HCT116 (cell line): Measurements from ENCODE around the gene CYP24A1. TPM values are rescaled to one million over a fixed set of nuclear protein-coding genes. Genes with fewer than 3 reads are reported as not detected.

Experiments
- ATAC-seq: fragments of 200-7000 bp; cut with Tn5 transposase; 2 replicates; pipeline ENCODE4 v1.9.1; 2020; ENCODE audit warnings: mild to moderate bottlenecking, moderate library complexity
- BruUV-seq: library from RNA; stranded (reverse); fragments of 400-500 nt; replicated peaks from 2 replicates; lab custom pipeline; 2021; lab: Mats Ljungman, UMichigan
- CTCF ChIA-PET: fragments of 300-600 bp; sonication (Branson Sonifier 250); formaldehyde crosslinking; loops from one replicate; lab custom pipeline; 2021; ENCODE audit warnings: antibody characterized with exemption; lab: Charles Lee
- POLR2A ChIA-PET: fragments of 300-600, 350-600 bp; sonication (Branson Sonifier 250); formaldehyde crosslinking; loops from one replicate; lab custom pipeline; 2021; ENCODE audit warnings: antibody characterized with exemption; lab: Charles Lee
- RAD21 ChIA-PET, 2 experiments: fragments of 300-600 bp; sonication (Branson Sonifier 250); formaldehyde crosslinking; loops; one replicate each; lab custom pipeline; 2023; ENCODE audit warnings: low total read pairs in 2 of 2; ENCODE audit not compliant: uncharacterized antibody in 2 of 2, unreplicated experiment in 2 of 2, low non-redundant PET in 1 of 2; lab: Charles Lee
- DNase-seq: peaks from one replicate; pipeline ENCODE4 v3.0.0-alpha.2; 2010; ENCODE audit warnings: low read depth, low spot score
- H2AFZ ChIP-seq: fragments of 200-600 bp; shearing (Covaris generic), sonication (generic); 2 replicates; pipeline ENCODE4 v1.6.1; 2017; ENCODE audit warnings: low read depth, mixed run types, mixed read lengths, antibody characterized with exemption, low read length; ENCODE audit not compliant: poor library complexity, severe bottlenecking
- H3K27ac ChIP-seq: 2 replicates; pipeline ENCODE4 v1.5.1; 2012; ENCODE audit warnings: low read depth, low read length
- H3K27me3 ChIP-seq: fragments of 200-600 bp; sonication (generic); 2 replicates; pipeline ENCODE4 v1.6.1; 2016; ENCODE audit warnings: mixed run types, low read length, mixed read lengths; ENCODE audit not compliant: insufficient read depth
- H3K36me3 ChIP-seq, 2 experiments: fragments of 200-500 bp in 1 of 2; fragments of 200-600 bp in 1 of 2; sonication (Bioruptor generic) in 1 of 2; sonication (generic) in 1 of 2; 2 replicates each; pipeline versions ENCODE4 v1.5.1 to v1.6.1; 2014 to 2016; ENCODE audit warnings: low read length in 2 of 2, inconsistent platforms in 1 of 2, mixed read lengths in 1 of 2, mixed run types in 1 of 2; ENCODE audit not compliant: insufficient read depth in 2 of 2, control insufficient read depth in 1 of 2
- H3K4me1 ChIP-seq, 2 experiments: fragments of 200-600 bp in 1 of 2; sonication (generic) in 1 of 2; 2 replicates each; pipeline versions ENCODE4 v1.5.1 to v1.6.1; 2012 to 2017; ENCODE audit warnings: low read length in 2 of 2, inconsistent platforms in 1 of 2, mild to moderate bottlenecking in 1 of 2, mixed read lengths in 1 of 2, mixed run types in 1 of 2, moderate library complexity in 1 of 2; ENCODE audit not compliant: insufficient read depth in 2 of 2, control insufficient read depth in 1 of 2
- H3K4me2 ChIP-seq: fragments of 200-600 bp; sonication (generic); 2 replicates; pipeline ENCODE4 v1.6.1; 2017; ENCODE audit warnings: mixed run types, low read length, mixed read lengths
- H3K4me3 ChIP-seq, 2 experiments: fragments of 200-600 bp in 1 of 2; sonication (generic) in 1 of 2; replicated peaks in 1 of 2; 2 replicates each; pipeline ENCODE4 v1.5.1; 2011 to 2016; ENCODE audit warnings: low read length in 2 of 2, control low read depth in 1 of 2, low read depth in 1 of 2, mild to moderate bottlenecking in 1 of 2, mixed read lengths in 1 of 2, mixed run types in 1 of 2
- H3K79me2 ChIP-seq: fragments of 200-600 bp; sonication (generic); 2 replicates; pipeline ENCODE4 v1.6.1; 2017; ENCODE audit warnings: mild to moderate bottlenecking, mixed run types, low read length, moderate library complexity, mixed read lengths; ENCODE audit not compliant: insufficient read depth
- H3K9ac ChIP-seq: fragments of 200-600 bp; sonication (generic); 2 replicates; pipeline ENCODE4 v1.6.1; 2016; ENCODE audit warnings: low read length, mixed read lengths
- H3K9me2 ChIP-seq: fragments of 200-600 bp; sonication (generic), shearing (Covaris generic); 2 replicates; pipeline ENCODE4 v1.6.1; 2017; ENCODE audit warnings: mixed run types, mild to moderate bottlenecking, moderate library complexity; ENCODE audit not compliant: insufficient read depth
- H3K9me3 ChIP-seq, 2 experiments: fragments of 200-500 bp in 1 of 2; fragments of 200-600 bp in 1 of 2; sonication (Bioruptor generic) in 1 of 2; sonication (generic) in 1 of 2; 2 replicates each; pipeline ENCODE4 v1.6.1; 2014 to 2017; ENCODE audit warnings: low read length in 2 of 2, mixed read lengths in 2 of 2, inconsistent platforms in 1 of 2, low read depth in 1 of 2, mild to moderate bottlenecking in 1 of 2, mixed run types in 1 of 2, moderate library complexity in 1 of 2; ENCODE audit not compliant: control insufficient read depth in 1 of 2, insufficient read depth in 1 of 2
- H4K20me1 ChIP-seq: fragments of 200-600 bp; sonication (generic), shearing (Covaris generic); 2 replicates; pipeline ENCODE4 v1.6.1; 2017; ENCODE audit warnings: mixed run types, mild to moderate bottlenecking, moderate library complexity; ENCODE audit not compliant: insufficient read depth
- CBX3 ChIP-seq: IDR thresholded peaks from 2 replicates; pipeline ENCODE4 v1.6.1; 2012; ENCODE audit warnings: low read depth
- EZH2 ChIP-seq: fragments of 200-600 bp; sonication (generic); IDR thresholded peaks from 2 replicates; pipeline ENCODE4 v1.6.1; 2017; ENCODE audit warnings: antibody characterized with exemption, mixed run types
- FOSL1 ChIP-seq: IDR thresholded peaks from 2 replicates; pipeline ENCODE4 v1.6.1; 2012; ENCODE audit warnings: low read depth
- JUND ChIP-seq: IDR thresholded peaks from 2 replicates; pipeline ENCODE4 v1.6.1; 2012
- MAX ChIP-seq: IDR thresholded peaks from 2 replicates; pipeline ENCODE4 v1.6.1; 2012
- POLR2AphosphoS5 ChIP-seq: IDR thresholded peaks from 2 replicates; pipeline ENCODE4 v1.6.1; 2011; ENCODE audit warnings: mild to moderate bottlenecking, low read depth, low read length, moderate library complexity
- REST ChIP-seq: IDR thresholded peaks from 2 replicates; pipeline ENCODE4 v1.6.1; 2012; ENCODE audit warnings: low read depth
- TCF7L2 ChIP-seq: IDR thresholded peaks from 2 replicates; pipeline ENCODE4 v1.7.0; 2011; ENCODE audit warnings: borderline replicate concordance, inconsistent platforms; ENCODE audit not compliant: insufficient read depth, insufficient read length; ENCODE audit errors: extremely low read depth
- YY1 ChIP-seq: IDR thresholded peaks from 2 replicates; pipeline ENCODE4 v1.6.1; 2011; ENCODE audit warnings: low read length, low read depth, moderate library complexity, mild to moderate bottlenecking; ENCODE audit not compliant: insufficient replicate concordance; ENCODE audit errors: extremely low read depth
- intact Hi-C: fragments of 100-400 bp; cut with micrococcal nuclease; formaldehyde crosslinking; loops from 2 replicates; pipeline ENCODE4 v1.10.0; 2022
- total RNA-seq: library from RNA; stranded (reverse); gene quantifications from one replicate; pipeline ENCODE4 v1.2.1, GENCODE V29; 2021; ENCODE audit not compliant: unreplicated experiment

Gene CYP24A1
- total RNA-seq, 1 experiment from 2014 or later, result 267 TPM

DNA sequence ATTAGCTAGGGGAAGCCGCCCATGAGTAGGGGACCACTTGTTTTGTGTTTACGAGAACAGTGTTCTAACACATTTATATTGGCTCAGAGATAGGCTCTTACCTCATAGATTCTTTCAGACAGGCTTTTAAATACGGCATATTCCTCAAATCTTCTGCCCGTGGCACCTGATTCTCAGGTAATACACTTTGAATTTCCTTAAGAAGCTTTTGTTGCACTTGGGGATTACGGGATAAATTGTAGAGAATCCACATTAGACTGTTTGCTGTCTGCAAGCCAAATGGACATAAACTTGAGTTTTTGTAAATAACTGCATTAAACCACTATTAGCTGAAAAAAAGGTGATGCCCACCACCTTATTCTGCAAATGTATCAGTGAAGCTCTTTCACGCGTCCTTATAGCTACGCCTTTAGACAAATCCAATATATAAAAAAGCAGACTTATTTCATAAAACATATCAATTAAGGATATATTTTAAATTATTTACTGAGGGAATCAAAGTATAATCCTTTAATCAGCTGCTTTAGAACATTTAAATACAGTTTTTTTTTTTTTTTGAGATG is 14.8 kb downstream of the CYP24A1 start:
- H3K36me3 ChIP-seq, result peaks cover 38 to 86% of the 10 kb centered on the region in 2 experiments
- no peak overlapping the region for H3K27ac ChIP-seq
- no peak overlapping the region for H3K4me3 ChIP-seq
- POLR2A ChIA-PET, result no interaction called here
- no peaks in the 10 kb centered on the region for H4K20me1 ChIP-seq
- no peak overlapping the region for H3K9ac ChIP-seq
- RAD21 ChIA-PET, result no interaction called here
- H3K9me2 ChIP-seq, result no peaks in the 10 kb centered on the region
- CTCF ChIA-PET, result no interaction called here
- no peaks in the 10 kb centered on the region for H3K9me3 ChIP-seq
- ATAC-seq (no peak), DNase-seq (no peak)
- no TSS peak for BruUV-seq
- no peak overlapping the region for H2AFZ ChIP-seq
- H3K4me2 ChIP-seq, result no peak overlapping the region
- intact Hi-C loops, result no loop called here
- peaks cover 3 to 24% of the 10 kb centered on the region in 2 experiments; a peak in 2 of 4 replicates for H3K4me1 ChIP-seq
- H3K27me3 ChIP-seq, result no peaks in the 10 kb centered on the region
- no peaks in the 10 kb centered on the region; the same call in 1 of the 2 replicates for H3K79me2 ChIP-seq
- TF ChIP-seq TCF7L2 (no peak), EZH2 (no peak), CBX3 (no peak), MAX (no peak), JUND (no peak)

DNA sequence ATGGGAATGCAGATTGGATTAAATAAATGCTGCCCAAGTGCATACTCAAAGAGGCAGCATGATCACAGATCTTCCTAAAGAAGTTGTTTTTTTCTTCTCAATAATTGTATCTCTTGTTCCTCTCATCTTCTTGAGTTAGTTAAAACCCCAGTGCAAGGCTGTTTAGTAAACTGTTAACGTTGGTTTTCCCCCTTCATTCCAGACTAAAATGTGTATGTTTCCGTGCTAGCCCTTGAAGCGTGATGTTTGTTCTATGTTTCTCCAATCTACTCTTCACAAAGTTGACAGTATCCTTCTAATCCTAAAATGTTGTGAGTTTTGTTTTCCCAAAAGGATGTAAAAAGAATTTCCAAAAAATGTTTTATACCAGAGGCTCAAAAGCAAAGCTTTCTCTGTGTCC is 15.6 kb downstream of the CYP24A1 start:
- H3K4me1 ChIP-seq, result peaks cover 10 to 29% of the 10 kb centered on the region in 2 experiments; a peak in 3 of 4 replicates
- peaks cover 36 to 84% of the 10 kb centered on the region in 2 experiments for H3K36me3 ChIP-seq
- no peaks in the 10 kb centered on the region for H3K9me2 ChIP-seq
- H4K20me1 ChIP-seq, result no peaks in the 10 kb centered on the region
- no peak overlapping the region for H3K4me2 ChIP-seq
- CTCF ChIA-PET, result no interaction called here
- TF ChIP-seq REST, result no peak
- TF ChIP-seq POLR2AphosphoS5, result no peak
- TF ChIP-seq FOSL1, result no peak
- TF ChIP-seq YY1, result no peak
- H3K27me3 ChIP-seq, result no peaks in the 10 kb centered on the region
- no peak overlapping the region for H3K9ac ChIP-seq
- no peaks in the 10 kb centered on the region for H3K9me3 ChIP-seq
- DNase-seq (no peak), ATAC-seq (no peak)
- peak overlapping the region; percentile 9; the same call in 1 of the 2 replicates for H3K27ac ChIP-seq
- BruUV-seq, result no TSS peak
- POLR2A ChIA-PET, result no interaction called here
- no peaks in the 10 kb centered on the region; the same call in 1 of the 2 replicates for H3K79me2 ChIP-seq
- intact Hi-C loops, result no loop called here
- no peak overlapping the region for H2AFZ ChIP-seq
- no peak overlapping the region for H3K4me3 ChIP-seq
- RAD21 ChIA-PET, result no interaction called here
